GM12878 (cell line): ENCODE measurements around the gene SCNN1A. TPM values are rescaled to one million over a fixed set of nuclear protein-coding genes. Genes with fewer than 3 reads are reported as not detected.

Source experiments
- ATAC-seq: fragments of 200-7000 bp; cut with Tn5 transposase; 3 replicates; pipeline ENCODE4 v1.9.1; 2020; ENCODE audit warnings: mild to moderate bottlenecking, moderate library complexity
- BruUV-seq: library from RNA; stranded (reverse); fragments of 400-500 nt; replicated peaks from 2 replicates; lab custom pipeline; 2021; lab: Mats Ljungman, UMichigan
- CTCF ChIA-PET: fragments of 300-600 bp; sonication (Branson Sonifier 250); formaldehyde crosslinking; extraction: SDS; loops from one replicate; lab custom pipeline; 2021; ENCODE audit warnings: inconsistent platforms; lab: Yijun Ruan, JAX
- POLR2A ChIA-PET: fragments of 350-600 bp; formaldehyde crosslinking; extraction: SDS; loops from one replicate; lab custom pipeline; 2021; ENCODE audit warnings: inconsistent platforms; lab: Charles Lee
- RAD21 ChIA-PET: fragments of 300-600 bp; sonication (Branson Sonifier 250); formaldehyde crosslinking; loops from one replicate; lab custom pipeline; 2023; ENCODE audit warnings: antibody characterized with exemption; ENCODE audit not compliant: unreplicated experiment; lab: Charles Lee
- SMC1A ChIA-PET: fragments of 300-600 bp; sonication (Branson Sonifier 250); formaldehyde crosslinking; loops from one replicate; lab custom pipeline; 2023; ENCODE audit not compliant: unreplicated experiment, uncharacterized antibody; lab: Charles Lee
- DNase-seq: peaks from one replicate; pipeline ENCODE4 v3.0.0-alpha.2; 2011; ENCODE audit warnings: low read depth, low spot score
- FAIRE-seq: peaks from 3 replicates; lab custom pipeline; 2011; peaks lifted over from hg19 to GRCh38; lab: Jason Lieb, UNC
- H2AFZ ChIP-seq: 2 replicates; pipeline ENCODE4 v1.6.0; 2011; ENCODE audit warnings: low read depth, low read length, control low read depth; ENCODE audit not compliant: control insufficient read depth
- H3K27ac ChIP-seq: 2 replicates; pipeline ENCODE4 v1.5.1; 2011; ENCODE audit warnings: control low read depth; ENCODE audit not compliant: control insufficient read depth, insufficient read depth
- H3K27me3 ChIP-seq, 2 experiments: replicated peaks in 1 of 2; 2 replicates each; pipeline versions ENCODE4 v1.6.0 to v1.6.1; 2011; ENCODE audit warnings: low read length in 1 of 2; ENCODE audit not compliant: control insufficient read depth in 2 of 2, insufficient read depth in 2 of 2
- H3K36me3 ChIP-seq, 2 experiments: 2 replicates each; pipeline ENCODE4 v1.5.1; 2011; ENCODE audit warnings: low read length in 1 of 2; ENCODE audit not compliant: control insufficient read depth in 2 of 2, insufficient read depth in 2 of 2
- H3K4me1 ChIP-seq: 2 replicates; pipeline ENCODE4 v1.6.1; 2011; ENCODE audit warnings: mild to moderate bottlenecking, low read length, moderate library complexity, mixed read lengths; ENCODE audit not compliant: control insufficient read depth, insufficient read depth
- H3K4me2 ChIP-seq: 2 replicates; pipeline ENCODE4 v1.6.0; 2011; ENCODE audit warnings: control low read depth; ENCODE audit not compliant: control insufficient read depth, insufficient read depth
- H3K4me3 ChIP-seq: fragments of 200-600 bp; sonication (generic); 2 replicates; pipeline ENCODE4 v1.5.1; 2016
- H3K79me2 ChIP-seq: 2 replicates; pipeline ENCODE4 v1.6.0; 2011; ENCODE audit warnings: low read length; ENCODE audit not compliant: control insufficient read depth, insufficient read depth
- H3K9ac ChIP-seq: 2 replicates; pipeline ENCODE4 v1.8.0; 2011; ENCODE audit warnings: low read length, control low read depth, mixed read lengths; ENCODE audit not compliant: control insufficient read depth, insufficient read depth
- H3K9me3 ChIP-seq: replicated peaks from 3 replicates; pipeline ENCODE4 v1.5.1; 2011; ENCODE audit warnings: mild to moderate bottlenecking, low read length; ENCODE audit not compliant: control insufficient read depth, insufficient read depth
- H4K20me1 ChIP-seq: 2 replicates; pipeline ENCODE4 v1.6.0; 2011; ENCODE audit not compliant: control insufficient read depth, insufficient read depth
- ASH2L ChIP-seq: fragments of 300-600, 200-600 bp; sonication (generic); IDR thresholded peaks from 2 replicates; pipeline ENCODE4 v1.6.1; 2017; ENCODE audit warnings: low read depth, mild to moderate bottlenecking, borderline replicate concordance
- HDGF ChIP-seq: fragments of 450-650 bp; IDR thresholded peaks from 2 replicates; pipeline ENCODE4 v1.6.1; 2016; ENCODE audit warnings: antibody characterized with exemption
- IRF4 ChIP-seq: IDR thresholded peaks from 2 replicates; pipeline ENCODE4 v1.6.1; 2011; ENCODE audit warnings: low read depth, low read length
- POU2F2 ChIP-seq: IDR thresholded peaks from 3 replicates; pipeline ENCODE4 v1.6.1; 2011; ENCODE audit warnings: low read depth, mild to moderate bottlenecking, low read length, borderline replicate concordance
- SMC3 ChIP-seq: IDR thresholded peaks from 2 replicates; pipeline ENCODE4 v1.6.1; 2011; ENCODE audit warnings: low read length, improper control_type of control experiment, borderline replicate concordance
- TBL1XR1 ChIP-seq: IDR thresholded peaks from 2 replicates; pipeline ENCODE4 v1.6.1; 2012; ENCODE audit warnings: low read depth, low read length, improper control_type of control experiment
- WGBS: methylation state at CpG from one replicate; pipeline ENCODE4 v1.1.6; 2016; ENCODE audit warnings: low lambda C conversion rate; ENCODE audit not compliant: insufficient replicate concordance, insufficient coverage; ENCODE audit errors: missing lambda C conversion rate; 5-methylcytosine and 5-hydroxymethylcytosine counted together
- in situ Hi-C: fragments of 300-500 bp; cut with MboI; formaldehyde crosslinking; loops from 9 replicates; pipeline ENCODE4 v1.14.3; 2018; ENCODE audit warnings: mixed read lengths
- intact Hi-C: fragments of 100-400 bp; cut with micrococcal nuclease; formaldehyde crosslinking; loops from one replicate; pipeline ENCODE4 v1.14.2; 2022; ENCODE audit not compliant: unreplicated experiment
- polyA plus RNA-seq, 11 experiments: library from polyadenylated mRNA; depleted of rRNA in 4 of 11; unstranded in 6 of 11; stranded (reverse) in 5 of 11; fragments of >200 nt; fragmentation: Nextera tagmentation in 4 of 11; fragmentation: Illumina TruSeq in 1 of 11; extraction: Ambion mirVana in 4 of 11; extraction: Trizol in 1 of 11; gene quantifications; 1 replicate in 1 of 11; 2 replicates in 10 of 11; pipeline versions ENCODE4 v1.2.1 to v1.2.3, GENCODE V29; 2011 to 2016; ENCODE audit warnings: inconsistent platforms in 2 of 11, missing spikeins in 2 of 11, low read depth in 1 of 11
- total RNA-seq, 4 experiments: library from RNA; depleted of rRNA in 3 of 4; stranded (reverse); fragments of >200 nt in 3 of 4; fragmentation: Illumina TruSeq in 1 of 4; extraction: Trizol in 1 of 4; gene quantifications; 2 replicates each; pipeline versions ENCODE4 v1.2.1 to v1.2.3, GENCODE V29; 2013 to 2021
- TF ChIP-seq, protein P1 (sequence below): fragments of 450-650 bp; IDR thresholded peaks from 2 replicates; pipeline ENCODE4 v1.6.1; 2017; ENCODE audit warnings: borderline replicate concordance
- TF ChIP-seq, protein P2 (sequence below): fragments of 450-650 bp; IDR thresholded peaks from 2 replicates; pipeline ENCODE4 v1.6.1; 2017; ENCODE audit warnings: mild to moderate bottlenecking
- TF ChIP-seq, protein P3 (sequence below): fragments of 450-650 bp; IDR thresholded peaks from 2 replicates; pipeline ENCODE4 v1.6.1; 2017; ENCODE audit warnings: mild to moderate bottlenecking, moderate library complexity
- TF ChIP-seq, protein P4 (sequence below): fragments of 450-650 bp; formaldehyde crosslinking; IDR thresholded peaks from 2 replicates; pipeline ENCODE4 v1.5.0; 2022; ENCODE audit warnings: mild to moderate bottlenecking, missing genetic modification characterization
- TF ChIP-seq, protein P5 (sequence below): IDR thresholded peaks from 2 replicates; pipeline ENCODE4 v1.6.1; 2011; ENCODE audit warnings: borderline replicate concordance, low read depth, mild to moderate bottlenecking, moderate library complexity, low read length; ENCODE audit not compliant: insufficient read depth, poor library complexity, severe bottlenecking

Gene SCNN1A
- total and polyA plus RNA-seq, 10 of the 15 experiments (the other 5 are each of a cell fraction or from before 2014, with no cell fraction given), result 0.14 to 0.69 TPM; not detected in 8

DNA sequence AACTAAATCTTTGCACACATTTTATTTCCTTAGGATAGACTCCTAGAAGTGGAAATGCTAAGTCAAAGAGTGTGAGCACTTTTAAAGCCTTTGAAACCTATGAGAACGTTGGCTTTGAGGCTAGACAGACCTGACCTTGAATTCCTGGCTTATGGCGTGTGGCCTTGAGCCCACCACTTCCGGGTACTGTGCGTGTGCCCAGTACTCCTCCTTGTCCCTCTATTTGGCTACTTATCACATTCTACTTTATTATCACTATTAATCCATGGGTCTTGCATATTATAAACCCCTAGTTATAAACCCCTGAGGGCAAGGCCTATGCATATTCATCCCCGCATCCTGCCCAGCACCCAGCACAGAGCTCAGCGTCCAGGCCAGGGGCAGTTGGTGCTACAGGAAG is 43.4 kb upstream of the SCNN1A start:
- no peak overlapping the region for H3K9ac ChIP-seq
- H3K36me3 ChIP-seq, result no peaks in the 10 kb centered on the region
- no peaks in the 10 kb centered on the region; the same call in 1 of the 2 replicates for H3K79me2 ChIP-seq
- H3K4me2 ChIP-seq, result no peak overlapping the region
- no peaks in the 10 kb centered on the region for H3K27me3 ChIP-seq
- no peaks in the 10 kb centered on the region for H3K9me3 ChIP-seq
- POLR2A ChIA-PET, result interaction anchor here (1.2 kb wide), 1 partner anchor 52 kb away, joined by 3 read pairs; the partner anchor contains the start of gene VAMP1
- RAD21 ChIA-PET, result interaction anchor here (1.8 kb wide), 1 partner anchor 83 kb away, joined by 5 read pairs; no protein-coding TSS in a partner anchor
- no peak for ATAC-seq
- DNase-seq, result no peak
- H3K27ac ChIP-seq, result no peak overlapping the region
- H2AFZ ChIP-seq, result no peak overlapping the region
- in situ Hi-C loops, result no loop called here
- FAIRE-seq, result no peak
- no peaks in the 10 kb centered on the region for H4K20me1 ChIP-seq
- WGBS, result 68% methylated on average over 6 of the region's 6 CpGs
- H3K4me3 ChIP-seq, result no peak overlapping the region
- no TSS peak for BruUV-seq
- CTCF ChIA-PET, result interaction anchor here (1.4 to 2.1 kb wide), 2 partner anchors 47 to 89 kb away, joined by 3 to 12 read pairs; no protein-coding TSS in a partner anchor
- SMC1A ChIA-PET, result interaction anchor here (0.9 to 2.1 kb wide), 2 partner anchors 47 to 134 kb away, joined by 3 to 10 read pairs; no protein-coding TSS in a partner anchor
- H3K4me1 ChIP-seq, result peaks cover 6% of the 10 kb centered on the region
- intact Hi-C loops, result no loop called here
- TF ChIP-seq IRF4 (no peak), TBL1XR1 (no peak), ASH2L (no peak), SMC3 (no peak), HDGF (no peak), POU2F2 (no peak)
- TF ChIP-seq, protein P1, sequence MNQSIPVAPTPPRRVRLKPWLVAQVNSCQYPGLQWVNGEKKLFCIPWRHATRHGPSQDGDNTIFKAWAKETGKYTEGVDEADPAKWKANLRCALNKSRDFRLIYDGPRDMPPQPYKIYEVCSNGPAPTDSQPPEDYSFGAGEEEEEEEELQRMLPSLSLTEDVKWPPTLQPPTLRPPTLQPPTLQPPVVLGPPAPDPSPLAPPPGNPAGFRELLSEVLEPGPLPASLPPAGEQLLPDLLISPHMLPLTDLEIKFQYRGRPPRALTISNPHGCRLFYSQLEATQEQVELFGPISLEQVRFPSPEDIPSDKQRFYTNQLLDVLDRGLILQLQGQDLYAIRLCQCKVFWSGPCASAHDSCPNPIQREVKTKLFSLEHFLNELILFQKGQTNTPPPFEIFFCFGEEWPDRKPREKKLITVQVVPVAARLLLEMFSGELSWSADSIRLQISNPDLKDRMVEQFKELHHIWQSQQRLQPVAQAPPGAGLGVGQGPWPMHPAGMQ, result no peak
- TF ChIP-seq, protein P2, sequence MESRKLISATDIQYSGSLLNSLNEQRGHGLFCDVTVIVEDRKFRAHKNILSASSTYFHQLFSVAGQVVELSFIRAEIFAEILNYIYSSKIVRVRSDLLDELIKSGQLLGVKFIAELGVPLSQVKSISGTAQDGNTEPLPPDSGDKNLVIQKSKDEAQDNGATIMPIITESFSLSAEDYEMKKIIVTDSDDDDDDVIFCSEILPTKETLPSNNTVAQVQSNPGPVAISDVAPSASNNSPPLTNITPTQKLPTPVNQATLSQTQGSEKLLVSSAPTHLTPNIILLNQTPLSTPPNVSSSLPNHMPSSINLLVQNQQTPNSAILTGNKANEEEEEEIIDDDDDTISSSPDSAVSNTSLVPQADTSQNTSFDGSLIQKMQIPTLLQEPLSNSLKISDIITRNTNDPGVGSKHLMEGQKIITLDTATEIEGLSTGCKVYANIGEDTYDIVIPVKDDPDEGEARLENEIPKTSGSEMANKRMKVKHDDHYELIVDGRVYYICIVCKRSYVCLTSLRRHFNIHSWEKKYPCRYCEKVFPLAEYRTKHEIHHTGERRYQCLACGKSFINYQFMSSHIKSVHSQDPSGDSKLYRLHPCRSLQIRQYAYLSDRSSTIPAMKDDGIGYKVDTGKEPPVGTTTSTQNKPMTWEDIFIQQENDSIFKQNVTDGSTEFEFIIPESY, result no peak
- TF ChIP-seq, protein P3, sequence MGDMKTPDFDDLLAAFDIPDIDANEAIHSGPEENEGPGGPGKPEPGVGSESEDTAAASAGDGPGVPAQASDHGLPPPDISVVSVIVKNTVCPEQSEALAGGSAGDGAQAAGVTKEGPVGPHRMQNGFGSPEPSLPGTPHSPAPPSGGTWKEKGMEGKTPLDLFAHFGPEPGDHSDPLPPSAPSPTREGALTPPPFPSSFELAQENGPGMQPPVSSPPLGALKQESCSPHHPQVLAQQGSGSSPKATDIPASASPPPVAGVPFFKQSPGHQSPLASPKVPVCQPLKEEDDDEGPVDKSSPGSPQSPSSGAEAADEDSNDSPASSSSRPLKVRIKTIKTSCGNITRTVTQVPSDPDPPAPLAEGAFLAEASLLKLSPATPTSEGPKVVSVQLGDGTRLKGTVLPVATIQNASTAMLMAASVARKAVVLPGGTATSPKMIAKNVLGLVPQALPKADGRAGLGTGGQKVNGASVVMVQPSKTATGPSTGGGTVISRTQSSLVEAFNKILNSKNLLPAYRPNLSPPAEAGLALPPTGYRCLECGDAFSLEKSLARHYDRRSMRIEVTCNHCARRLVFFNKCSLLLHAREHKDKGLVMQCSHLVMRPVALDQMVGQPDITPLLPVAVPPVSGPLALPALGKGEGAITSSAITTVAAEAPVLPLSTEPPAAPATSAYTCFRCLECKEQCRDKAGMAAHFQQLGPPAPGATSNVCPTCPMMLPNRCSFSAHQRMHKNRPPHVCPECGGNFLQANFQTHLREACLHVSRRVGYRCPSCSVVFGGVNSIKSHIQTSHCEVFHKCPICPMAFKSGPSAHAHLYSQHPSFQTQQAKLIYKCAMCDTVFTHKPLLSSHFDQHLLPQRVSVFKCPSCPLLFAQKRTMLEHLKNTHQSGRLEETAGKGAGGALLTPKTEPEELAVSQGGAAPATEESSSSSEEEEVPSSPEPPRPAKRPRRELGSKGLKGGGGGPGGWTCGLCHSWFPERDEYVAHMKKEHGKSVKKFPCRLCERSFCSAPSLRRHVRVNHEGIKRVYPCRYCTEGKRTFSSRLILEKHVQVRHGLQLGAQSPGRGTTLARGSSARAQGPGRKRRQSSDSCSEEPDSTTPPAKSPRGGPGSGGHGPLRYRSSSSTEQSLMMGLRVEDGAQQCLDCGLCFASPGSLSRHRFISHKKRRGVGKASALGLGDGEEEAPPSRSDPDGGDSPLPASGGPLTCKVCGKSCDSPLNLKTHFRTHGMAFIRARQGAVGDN, result no peak
- TF ChIP-seq, protein P4, sequence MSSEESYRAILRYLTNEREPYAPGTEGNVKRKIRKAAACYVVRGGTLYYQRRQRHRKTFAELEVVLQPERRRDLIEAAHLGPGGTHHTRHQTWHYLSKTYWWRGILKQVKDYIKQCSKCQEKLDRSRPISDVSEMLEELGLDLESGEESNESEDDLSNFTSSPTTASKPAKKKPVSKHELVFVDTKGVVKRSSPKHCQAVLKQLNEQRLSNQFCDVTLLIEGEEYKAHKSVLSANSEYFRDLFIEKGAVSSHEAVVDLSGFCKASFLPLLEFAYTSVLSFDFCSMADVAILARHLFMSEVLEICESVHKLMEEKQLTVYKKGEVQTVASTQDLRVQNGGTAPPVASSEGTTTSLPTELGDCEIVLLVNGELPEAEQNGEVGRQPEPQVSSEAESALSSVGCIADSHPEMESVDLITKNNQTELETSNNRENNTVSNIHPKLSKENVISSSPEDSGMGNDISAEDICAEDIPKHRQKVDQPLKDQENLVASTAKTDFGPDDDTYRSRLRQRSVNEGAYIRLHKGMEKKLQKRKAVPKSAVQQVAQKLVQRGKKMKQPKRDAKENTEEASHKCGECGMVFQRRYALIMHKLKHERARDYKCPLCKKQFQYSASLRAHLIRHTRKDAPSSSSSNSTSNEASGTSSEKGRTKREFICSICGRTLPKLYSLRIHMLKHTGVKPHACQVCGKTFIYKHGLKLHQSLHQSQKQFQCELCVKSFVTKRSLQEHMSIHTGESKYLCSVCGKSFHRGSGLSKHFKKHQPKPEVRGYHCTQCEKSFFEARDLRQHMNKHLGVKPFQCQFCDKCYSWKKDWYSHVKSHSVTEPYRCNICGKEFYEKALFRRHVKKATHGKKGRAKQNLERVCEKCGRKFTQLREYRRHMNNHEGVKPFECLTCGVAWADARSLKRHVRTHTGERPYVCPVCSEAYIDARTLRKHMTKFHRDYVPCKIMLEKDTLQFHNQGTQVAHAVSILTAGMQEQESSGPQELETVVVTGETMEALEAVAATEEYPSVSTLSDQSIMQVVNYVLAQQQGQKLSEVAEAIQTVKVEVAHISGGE (CRISPR knock-in tag), result no peak
- TF ChIP-seq, protein P5, sequence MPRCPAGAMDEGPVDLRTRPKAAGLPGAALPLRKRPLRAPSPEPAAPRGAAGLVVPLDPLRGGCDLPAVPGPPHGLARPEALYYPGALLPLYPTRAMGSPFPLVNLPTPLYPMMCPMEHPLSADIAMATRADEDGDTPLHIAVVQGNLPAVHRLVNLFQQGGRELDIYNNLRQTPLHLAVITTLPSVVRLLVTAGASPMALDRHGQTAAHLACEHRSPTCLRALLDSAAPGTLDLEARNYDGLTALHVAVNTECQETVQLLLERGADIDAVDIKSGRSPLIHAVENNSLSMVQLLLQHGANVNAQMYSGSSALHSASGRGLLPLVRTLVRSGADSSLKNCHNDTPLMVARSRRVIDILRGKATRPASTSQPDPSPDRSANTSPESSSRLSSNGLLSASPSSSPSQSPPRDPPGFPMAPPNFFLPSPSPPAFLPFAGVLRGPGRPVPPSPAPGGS, result no peak
